A673 (cell line): ENCODE results near the gene CAMSAP2.

Experiments
- CTCF ChIP-seq: fragments of 300-800, 200-600 bp; sonication (generic); conservative IDR thresholded peaks from 2 replicates; pipeline ENCODE4 v1.5.1; 2017; ENCODE audit warnings: low read depth, mild to moderate bottlenecking, antibody characterized with exemption, low read length, moderate library complexity, mixed read lengths
- EZH2 ChIP-seq: fragments of 200-600 bp; sonication (generic); IDR thresholded peaks from 2 replicates; pipeline ENCODE4 v1.6.1; 2017; ENCODE audit warnings: borderline replicate concordance, low read depth, mild to moderate bottlenecking, mixed read lengths, antibody characterized with exemption, low read length; ENCODE audit not compliant: poor library complexity, severe bottlenecking

GRCh38 chr1:200905411-200906052 is 166.8 kb downstream of the CAMSAP2 start:
- TF ChIP-seq CTCF (no peak), EZH2 (no peak)
